GM13976 (cell line): Measurements from ENCODE around the gene BTRC.
"Not testable (repeated sequence)": the region's sequence is repeated elsewhere in the genome, so short reads cannot be mapped to it uniquely, and the experiment has no call there.

Experiments used
- DNase-seq: peaks from one replicate; pipeline ENCODE4 v3.0.0; 2012; ENCODE audit warnings: low spot score
- CTCF ChIP-seq: IDR thresholded peaks from 2 replicates; pipeline ENCODE4 v1.5.1; 2012; ENCODE audit warnings: borderline replicate concordance, mild to moderate bottlenecking; ENCODE audit not compliant: insufficient read depth; ENCODE audit errors: extremely low read depth, missing control alignments, control extremely low read depth
- in situ Hi-C: fragments of 300-500 bp; cut with MboI; formaldehyde crosslinking; loops from one replicate; pipeline ENCODE4 v1.12.0; 2022; ENCODE audit warnings: low sequenced_read_pairs, mixed read lengths, inconsistent platforms; ENCODE audit not compliant: unreplicated experiment

Gene BTRC

GRCh38 chr10:101415884-101416283 lies 61.9 kb downstream of the BTRC start:
- TF ChIP-seq CTCF = no peak
- in situ Hi-C loops = no loop called here
- DNase-seq = no peak

GRCh38 chr10:101421967-101422366 lies 68.0 kb downstream of the BTRC start:
- DNase-seq, in situ Hi-C loops: not testable (repeated sequence)

GRCh38 chr10:101425535-101425934 lies 71.6 kb downstream of the BTRC start:
- no peak for TF ChIP-seq CTCF
- in situ Hi-C loops = loop anchor here (25.0 kb wide), 1 partner anchor 138 kb away; no protein-coding TSS in a partner anchor
- no peak for DNase-seq

DNA sequence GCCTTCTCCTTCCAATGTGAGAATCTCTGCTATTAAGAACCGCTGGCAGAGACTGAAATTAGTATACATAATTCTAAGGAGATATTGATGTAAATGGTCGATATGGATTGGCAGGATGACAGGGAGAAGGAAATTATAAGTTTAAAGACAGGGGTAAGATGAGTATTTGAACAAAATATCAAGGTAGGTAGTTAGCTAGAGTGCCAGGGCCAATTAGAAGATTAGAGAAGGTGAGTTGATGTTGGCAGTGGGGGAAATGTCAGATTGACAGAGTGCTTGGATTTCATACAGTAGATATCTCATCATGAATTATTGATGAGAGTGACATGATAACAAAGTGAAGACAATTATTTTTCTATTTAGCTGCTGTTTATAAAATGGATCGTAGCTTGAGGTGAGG lies 74.1 kb downstream of the BTRC start:
- in situ Hi-C loops = loop anchor here (25.0 kb wide), 1 partner anchor 141 kb away; no protein-coding TSS in a partner anchor
- DNase-seq = no peak
- no peak for TF ChIP-seq CTCF

GRCh38 chr10:101429423-101429822 lies 75.5 kb downstream of the BTRC start:
- no peak for DNase-seq
- no peak for TF ChIP-seq CTCF
- in situ Hi-C loops = loop anchor here (25.0 kb wide), 1 partner anchor 142 kb away; no protein-coding TSS in a partner anchor

GRCh38 chr10:101436302-101436701 lies 82.3 kb downstream of the BTRC start:
- DNase-seq = no peak
- no peak for TF ChIP-seq CTCF
- in situ Hi-C loops = loop anchor here (25.0 kb wide), 1 partner anchor 149 kb away; no protein-coding TSS in a partner anchor

GRCh38 chr10:101438881-101439391 lies 85.0 kb downstream of the BTRC start:
- in situ Hi-C loops = loop anchor here (25.0 kb wide), 1 partner anchor 152 kb away; no protein-coding TSS in a partner anchor
- TF ChIP-seq CTCF = no peak
- DNase-seq = no peak
